ENCODE results near the gene DRD2. TPM values are rescaled to one million over a fixed set of nuclear protein-coding genes. Genes with fewer than 3 reads are reported as not detected.

The DRD2 gene
- total RNA-seq, 1 donor from 2014 or later: 2.9 TPM

GRCh38 chr11:113397821-113398220 lies 77.4 kb downstream of the DRD2 start:
- H3K27ac Mint-ChIP-seq (ENCODE audit: unreplicated experiment): no peak overlapping the region
- no peaks in the 10 kb centered on the region for H3K4me1 Mint-ChIP-seq
- DNase-seq (ENCODE audit: low read depth, low spot score): no peak
- peaks cover 13% of the 10 kb centered on the region for H3K27me3 Mint-ChIP-seq (ENCODE audit: low read depth)
- H3K9me3 Mint-ChIP-seq: no peaks in the 10 kb centered on the region
- H3K36me3 Mint-ChIP-seq (ENCODE audit: low read depth): no peaks in the 10 kb centered on the region
- no peak overlapping the region for H3K4me3 Mint-ChIP-seq
- no peak for TF ChIP-seq CTCF (conservative IDR thresholded peaks at IDR 0.05)

GRCh38 chr11:113397212-113397611 lies 78.0 kb downstream of the DRD2 start:
- Mint-ChIP-seq H3K9me3 (no peaks in the 10 kb centered on the region), H3K27me3 (ENCODE audit: low read depth) (peaks cover 10% of the 10 kb centered on the region), H3K4me1 (no peaks in the 10 kb centered on the region), H3K4me3 (no peak overlapping the region), H3K27ac (ENCODE audit: unreplicated experiment) (no peak overlapping the region), H3K36me3 (ENCODE audit: low read depth) (no peaks in the 10 kb centered on the region)
- DNase-seq (ENCODE audit: low read depth, low spot score): no peak
- TF ChIP-seq CTCF (conservative IDR thresholded peaks at IDR 0.05): no peak

- Mint-ChIP-seq H3K27ac (ENCODE audit: unreplicated experiment) (no peak overlapping the region), H3K4me3 (no peak overlapping the region), H3K9me3 (no peaks in the 10 kb centered on the region), H3K36me3 (ENCODE audit: low read depth) (no peaks in the 10 kb centered on the region), H3K27me3 (ENCODE audit: low read depth) (peaks cover 10% of the 10 kb centered on the region), H3K4me1 (no peaks in the 10 kb centered on the region)
- TF ChIP-seq CTCF (conservative IDR thresholded peaks at IDR 0.05): no peak
- DNase-seq (ENCODE audit: low read depth, low spot score): no peak
Measured at GRCh38 chr11:113396690-113397089, 78.5 kb downstream of the DRD2 start.

- H3K27ac Mint-ChIP-seq (ENCODE audit: unreplicated experiment): no peak overlapping the region
- H3K4me3 Mint-ChIP-seq: no peak overlapping the region
- H3K27me3 Mint-ChIP-seq (ENCODE audit: low read depth): peaks cover 8% of the 10 kb centered on the region
- no peaks in the 10 kb centered on the region for H3K9me3 Mint-ChIP-seq
- no peak for TF ChIP-seq CTCF (conservative IDR thresholded peaks at IDR 0.05)
- no peak for DNase-seq (ENCODE audit: low read depth, low spot score)
- no peaks in the 10 kb centered on the region for H3K36me3 Mint-ChIP-seq (ENCODE audit: low read depth)
- no peaks in the 10 kb centered on the region for H3K4me1 Mint-ChIP-seq
Measured at GRCh38 chr11:113395782-113396336, 79.3 kb downstream of the DRD2 start.

GRCh38 chr11:113394919-113395318 lies 80.3 kb downstream of the DRD2 start:
- no peak for TF ChIP-seq CTCF (conservative IDR thresholded peaks at IDR 0.05)
- Mint-ChIP-seq H3K4me3 (no peak overlapping the region), H3K4me1 (no peaks in the 10 kb centered on the region), H3K36me3 (ENCODE audit: low read depth) (no peaks in the 10 kb centered on the region), H3K27me3 (ENCODE audit: low read depth) (peaks cover 8% of the 10 kb centered on the region), H3K27ac (ENCODE audit: unreplicated experiment) (peak overlapping the region; percentile 46), H3K9me3 (no peaks in the 10 kb centered on the region)
- DNase-seq (ENCODE audit: low read depth, low spot score): no peak

Data from neural crest cell (in vitro differentiated cells).